Left hindlimb (tissue), 1 donor: Measurements from ENCODE around the gene SMYD3.
"Not testable (repeated sequence)": the region's sequence is repeated elsewhere in the genome, so short reads cannot be mapped to it uniquely, and the experiment has no call there.

Source experiments
- DNase-seq: peaks from one replicate; pipeline ENCODE4 v3.0.0-alpha.2; 2018

Gene SMYD3

GRCh38 chr1:245776139-245776538 lies 730.9 kb downstream of the SMYD3 start:
- no peak for DNase-seq

GRCh38 chr1:245774931-245775330 lies 732.1 kb downstream of the SMYD3 start:
- not testable (repeated sequence) for DNase-seq

DNA sequence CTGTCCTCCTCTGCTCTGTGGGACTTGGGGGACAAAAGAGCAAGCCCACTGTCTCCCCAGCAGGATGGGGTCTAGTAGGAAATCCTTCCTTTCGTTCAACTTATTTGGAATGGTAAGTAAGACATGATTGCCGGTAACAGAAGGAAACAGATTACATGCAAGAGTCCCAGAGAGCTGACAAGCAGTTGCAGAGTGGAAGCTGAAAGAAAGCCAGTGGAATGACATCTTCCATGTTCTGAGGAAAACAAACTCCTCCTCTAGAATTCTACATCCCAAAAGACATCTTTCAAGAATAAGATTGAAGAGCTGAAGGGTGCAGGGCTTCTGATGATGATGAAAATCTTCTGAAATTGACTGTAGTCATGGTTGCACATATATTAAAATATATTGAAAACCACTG lies 732.9 kb downstream of the SMYD3 start:
- DNase-seq: no peak

DNA sequence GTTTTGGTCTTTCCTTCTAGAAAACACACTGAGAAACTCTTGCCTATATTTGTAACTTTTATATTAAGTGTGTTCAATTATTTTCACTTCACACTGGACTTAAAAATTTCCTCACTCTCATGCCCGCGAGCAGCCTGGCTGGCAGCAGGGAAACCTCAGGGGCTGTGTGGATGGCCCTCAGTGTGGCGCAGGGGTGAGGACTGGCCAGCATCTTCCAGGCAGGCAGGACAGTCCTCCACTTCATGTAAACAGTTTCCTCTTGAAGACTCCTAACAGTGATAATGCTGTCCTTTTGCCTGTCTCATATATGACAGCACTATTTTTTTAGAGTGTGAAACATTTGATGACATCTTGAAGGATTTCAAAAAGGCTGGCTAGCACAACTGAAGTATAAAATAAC lies 733.7 kb downstream of the SMYD3 start:
- no peak for DNase-seq

DNA sequence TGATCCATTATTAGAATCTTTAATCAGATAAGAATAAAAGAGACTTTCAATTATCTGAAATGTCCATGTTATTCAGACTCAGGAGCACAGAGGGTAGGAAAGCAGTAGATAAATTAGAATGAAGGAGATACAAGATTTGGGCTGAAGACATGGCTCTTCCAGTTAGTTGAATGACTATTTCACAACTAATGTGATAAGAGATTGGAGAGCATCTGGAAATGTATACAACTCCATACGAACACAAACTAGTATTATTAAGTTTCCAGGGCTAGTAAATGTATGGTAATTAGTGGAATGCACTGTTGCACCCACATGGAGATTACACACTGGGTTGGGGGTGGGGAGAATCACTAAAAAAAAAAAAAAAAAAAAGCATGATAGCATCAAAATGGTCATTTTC lies 734.3 kb downstream of the SMYD3 start:
- no peak for DNase-seq

DNA sequence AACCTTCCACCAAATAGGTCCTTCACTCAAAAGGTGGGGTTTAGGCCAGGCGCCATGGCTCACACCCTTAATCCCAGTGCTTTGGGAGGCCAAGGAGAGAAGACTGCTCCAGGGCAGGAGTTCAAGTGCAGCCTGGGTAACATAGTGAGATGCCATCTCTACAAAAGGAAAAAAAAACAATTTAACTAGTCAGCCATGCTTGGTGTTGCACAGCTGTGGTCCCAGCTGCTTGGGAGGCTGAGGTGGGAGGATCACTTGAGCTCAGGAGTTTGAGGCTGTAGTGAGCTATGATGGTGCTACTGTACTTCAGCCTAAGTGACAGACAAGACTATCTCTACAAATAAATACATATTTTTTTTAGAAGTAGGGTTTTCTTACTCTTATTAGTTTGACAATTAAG lies 734.8 kb downstream of the SMYD3 start:
- DNase-seq: no peak

DNA sequence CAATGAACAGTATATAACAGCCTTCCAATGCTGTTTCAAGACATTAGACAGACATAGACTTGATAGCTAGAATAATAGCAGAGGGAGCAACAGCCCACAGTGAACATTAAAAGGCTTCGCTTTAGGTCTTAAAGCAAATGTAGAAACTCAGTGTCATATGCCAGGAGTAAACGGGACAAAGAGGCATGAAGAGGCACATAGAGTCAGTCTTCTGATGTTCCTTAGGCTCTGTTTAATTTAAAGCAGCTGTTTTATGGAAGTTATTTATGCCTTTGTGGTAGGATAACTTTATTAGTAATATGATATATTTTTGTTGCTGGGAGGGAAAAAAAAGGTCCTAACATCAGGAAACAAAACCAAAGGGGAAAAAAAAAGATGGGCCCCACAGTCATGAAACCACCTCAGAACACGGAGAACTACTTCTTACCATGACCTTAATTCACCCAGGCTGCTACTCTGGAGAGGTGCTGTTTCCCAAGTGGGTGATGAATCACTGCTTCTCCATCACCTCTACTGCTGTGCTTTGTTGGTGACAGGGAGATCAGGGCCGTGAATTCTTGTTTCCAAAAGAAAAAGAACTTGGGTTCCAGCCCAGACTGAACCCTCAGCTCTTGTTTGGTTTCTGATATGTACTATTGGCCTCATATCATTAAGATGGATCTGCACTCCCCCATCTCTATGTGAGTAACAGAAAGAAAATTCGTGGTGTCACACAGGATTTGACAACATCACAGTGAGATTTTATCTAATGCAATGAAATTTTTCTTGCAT lies 735.4 kb downstream of the SMYD3 start:
- no peak for DNase-seq

- DNase-seq: no peak
Observed at GRCh38 chr1:245770156-245770555, 736.9 kb downstream of the SMYD3 start.

DNA sequence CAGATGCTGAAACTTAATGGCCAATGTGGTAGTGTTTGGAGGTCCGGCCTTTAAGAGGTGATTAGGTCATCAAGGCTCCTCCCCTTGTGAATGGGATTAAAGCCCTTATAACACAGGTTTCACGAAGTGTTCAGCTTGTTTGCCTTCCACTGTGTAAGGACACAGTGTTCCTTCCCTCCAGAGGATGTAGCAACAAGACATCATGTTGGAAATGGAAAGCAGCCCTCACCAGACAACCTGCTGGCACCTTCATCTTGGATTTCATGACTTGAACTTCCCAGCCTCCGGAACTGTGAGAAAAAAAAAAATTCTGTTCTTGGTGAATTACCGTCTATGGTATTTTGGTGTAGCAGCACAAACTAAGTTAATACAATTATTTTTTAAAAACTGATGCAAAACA lies 738.5 kb downstream of the SMYD3 start:
- DNase-seq: no peak

DNA sequence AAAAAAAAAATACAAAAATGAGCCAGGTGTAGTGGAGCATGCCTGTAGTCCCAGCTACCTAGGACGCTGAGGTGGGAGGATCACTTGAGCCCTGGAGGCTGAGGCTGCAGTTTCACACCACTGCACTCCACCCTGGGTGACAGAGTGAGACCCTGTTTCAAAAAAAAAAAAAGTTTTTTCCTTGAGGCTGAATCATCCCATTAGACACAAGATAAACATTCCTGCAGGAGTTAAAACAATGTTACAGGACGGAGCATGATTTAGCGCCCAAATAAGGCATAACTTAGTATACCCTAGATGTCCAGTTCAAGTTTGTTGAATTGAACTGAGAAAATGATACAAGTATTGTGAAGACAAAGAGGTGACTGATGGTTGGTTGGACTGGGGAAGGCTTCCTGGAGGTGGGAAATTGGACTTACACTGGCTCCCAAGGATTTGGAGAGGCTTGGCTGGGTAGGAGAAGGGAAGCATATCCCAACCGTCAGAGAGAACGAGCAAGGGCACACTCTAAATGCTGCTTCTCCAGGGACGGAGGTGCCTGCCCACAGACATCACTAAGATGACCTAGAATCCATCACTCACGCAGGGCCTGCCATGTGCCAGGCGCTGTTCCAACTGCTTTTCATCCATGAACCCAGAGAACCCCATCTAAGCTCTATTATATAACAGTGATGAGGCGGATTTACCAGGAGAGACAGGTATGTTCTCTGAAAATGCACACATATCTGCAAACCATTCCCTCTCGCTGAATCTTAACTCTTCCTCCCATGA lies 741.7 kb downstream of the SMYD3 start:
- no peak for DNase-seq

GRCh38 chr1:245763873-245764331 lies 743.2 kb downstream of the SMYD3 start:
- no peak for DNase-seq

DNA sequence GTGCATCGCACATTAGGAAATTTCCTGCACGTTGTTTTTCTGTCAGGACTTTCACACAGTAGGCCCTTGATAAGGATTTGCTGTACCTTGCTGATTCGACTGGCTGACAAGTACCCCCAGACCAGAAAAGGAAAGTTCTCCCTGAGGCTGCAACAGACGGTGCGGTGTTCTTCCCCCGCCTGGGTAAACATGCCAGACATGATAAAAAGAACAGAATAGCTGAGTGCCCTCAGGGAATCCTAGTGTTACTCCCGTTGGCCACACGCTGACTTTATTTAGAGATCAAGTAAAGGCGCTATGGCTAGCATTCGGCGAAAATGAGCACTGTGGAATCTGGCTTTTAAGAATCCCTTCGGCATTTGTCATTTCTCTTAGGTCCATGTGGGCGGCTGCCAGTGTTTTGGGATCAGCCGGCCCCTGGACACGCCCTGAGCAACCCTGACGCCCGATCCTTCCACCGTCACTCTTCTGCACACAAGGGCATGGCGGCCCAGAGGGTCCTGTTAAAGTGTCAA lies 744.6 kb downstream of the SMYD3 start:
- no peak for DNase-seq

GRCh38 chr1:245760301-245760700 lies 746.8 kb downstream of the SMYD3 start:
- no peak for DNase-seq

DNA sequence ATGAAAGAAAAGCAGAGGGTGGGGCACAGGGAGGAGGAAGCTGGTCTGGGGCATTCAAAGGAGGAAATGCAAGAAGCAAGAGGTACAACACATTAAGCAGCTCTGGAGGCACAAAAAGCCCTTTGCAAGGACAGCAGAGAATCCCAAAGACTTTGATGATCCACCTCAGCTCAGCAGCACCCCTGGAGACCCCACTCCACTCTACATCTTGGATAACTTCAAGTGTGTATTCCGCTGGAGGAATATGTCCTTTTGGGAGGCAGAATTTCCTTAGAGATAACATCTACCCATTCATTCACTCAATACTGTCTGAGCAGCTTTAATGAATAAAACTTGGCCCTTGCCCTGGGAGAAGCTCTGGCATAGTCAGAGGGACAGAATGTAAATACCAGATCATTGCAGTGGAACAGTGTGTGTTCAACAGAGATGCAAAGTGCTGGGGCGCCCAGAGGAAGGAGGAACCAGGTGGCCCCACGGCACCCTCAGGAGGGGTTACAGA lies 752.6 kb downstream of the SMYD3 start:
- DNase-seq: no peak

DNA sequence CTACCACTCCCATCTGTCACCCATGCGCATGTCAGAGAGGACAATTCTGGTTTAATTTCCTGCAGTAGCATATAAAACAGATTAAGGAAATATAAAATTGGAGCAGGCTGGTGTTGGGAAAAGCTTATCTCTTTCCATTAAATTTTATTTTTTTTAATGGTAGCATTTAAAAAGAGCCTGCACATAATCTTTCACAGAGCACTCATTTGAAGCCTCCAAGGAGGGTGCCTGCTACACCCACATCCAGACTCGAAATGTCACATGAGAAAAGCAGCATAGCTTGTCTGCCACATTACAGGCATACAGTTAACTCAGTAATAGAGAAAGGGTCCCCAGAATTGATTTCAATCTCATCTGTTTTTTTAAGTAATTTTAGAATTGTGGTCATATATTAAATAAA lies 753.3 kb downstream of the SMYD3 start:
- DNase-seq: no peak

- DNase-seq: no peak
Observed at GRCh38 chr1:245752561-245752960, 754.5 kb downstream of the SMYD3 start.

GRCh38 chr1:245751726-245752470 lies 755.2 kb downstream of the SMYD3 start:
- no peak for DNase-seq

DNA sequence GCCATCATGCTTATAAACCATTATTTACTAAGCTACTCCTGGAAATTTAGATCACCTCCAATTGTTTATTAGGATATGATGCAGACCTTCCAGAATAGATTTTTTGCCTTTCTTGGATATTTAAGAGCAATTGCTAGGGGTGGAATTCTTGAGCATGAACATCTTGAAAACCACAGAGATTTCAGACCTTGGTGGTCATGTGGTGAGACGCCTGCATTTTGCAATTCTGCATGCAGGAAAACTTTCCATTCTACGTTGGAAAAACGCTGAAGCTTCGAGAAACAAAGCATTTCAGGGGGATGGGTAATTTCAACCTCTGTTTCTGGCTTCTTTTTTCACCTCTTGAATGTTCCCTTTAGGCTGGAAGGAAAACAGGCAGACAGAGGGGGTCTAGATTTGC lies 756.0 kb downstream of the SMYD3 start:
- no peak for DNase-seq

DNA sequence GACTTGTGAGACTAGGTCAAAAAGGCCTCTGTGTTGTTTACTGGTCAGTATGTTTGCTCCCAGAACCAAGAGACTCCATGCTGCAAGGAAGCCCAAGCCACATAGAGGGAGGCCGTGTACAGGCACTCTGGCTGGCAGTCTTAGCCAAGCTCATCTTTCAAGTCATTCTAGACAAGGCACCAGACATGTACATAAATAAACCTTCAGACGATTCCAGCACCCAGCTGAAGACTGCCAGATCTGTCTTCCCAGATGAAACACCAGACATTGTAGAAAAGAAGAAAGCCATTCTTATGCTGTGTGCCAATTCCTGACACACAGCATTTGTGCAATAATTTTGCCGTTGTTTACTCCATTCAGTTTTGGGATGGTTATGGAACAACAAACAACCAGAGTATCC lies 756.8 kb downstream of the SMYD3 start:
- DNase-seq: no peak

DNA sequence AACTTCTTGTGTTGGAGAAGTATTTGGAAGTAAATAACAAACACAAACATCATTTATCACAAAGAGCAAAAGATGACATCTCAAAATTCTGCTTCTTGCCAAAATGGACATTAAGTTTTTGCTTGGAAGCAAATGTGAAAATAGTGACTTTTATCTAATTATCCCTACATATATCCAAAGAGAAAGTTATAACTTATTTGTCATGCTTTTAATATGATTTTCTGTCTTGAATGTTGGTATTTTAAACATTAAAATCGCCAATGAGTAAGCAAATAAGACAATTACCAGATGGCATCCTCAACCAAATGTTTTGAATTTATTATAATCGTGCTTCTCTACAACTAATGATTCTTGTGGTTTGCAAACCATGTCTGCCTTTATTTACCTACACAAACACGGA lies 758.0 kb downstream of the SMYD3 start:
- no peak for DNase-seq

- no peak for DNase-seq
Observed at GRCh38 chr1:245748646-245749045, 758.4 kb downstream of the SMYD3 start.

GRCh38 chr1:245748240-245748639 lies 758.8 kb downstream of the SMYD3 start:
- DNase-seq: no peak

DNA sequence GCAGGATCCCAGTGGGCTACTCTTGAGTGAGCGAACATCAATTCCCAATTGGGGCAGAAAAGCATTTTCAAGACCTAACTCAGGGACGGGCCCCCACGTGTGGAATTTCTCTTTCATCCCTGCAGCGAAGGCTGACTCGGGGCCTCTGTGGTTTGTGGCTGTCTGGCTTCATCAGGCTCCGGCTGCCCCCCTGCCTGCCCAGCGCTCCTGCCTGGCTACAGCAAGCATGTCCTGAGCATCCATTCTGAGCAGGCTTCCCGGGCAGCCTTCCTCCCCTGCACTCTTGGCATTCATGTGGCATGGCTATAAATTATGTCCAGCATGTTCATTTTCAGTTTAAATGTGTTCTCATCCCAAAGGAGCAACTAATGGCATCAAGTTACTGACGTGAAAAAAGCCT lies 764.2 kb downstream of the SMYD3 start:
- DNase-seq: peak; percentile 47
